ENCODE measurements around the gene FOXD1.
"Not testable (repeated sequence)": the region's sequence is repeated elsewhere in the genome, so short reads cannot be mapped to it uniquely, and the experiment has no call there.

Gene FOXD1

DNA sequence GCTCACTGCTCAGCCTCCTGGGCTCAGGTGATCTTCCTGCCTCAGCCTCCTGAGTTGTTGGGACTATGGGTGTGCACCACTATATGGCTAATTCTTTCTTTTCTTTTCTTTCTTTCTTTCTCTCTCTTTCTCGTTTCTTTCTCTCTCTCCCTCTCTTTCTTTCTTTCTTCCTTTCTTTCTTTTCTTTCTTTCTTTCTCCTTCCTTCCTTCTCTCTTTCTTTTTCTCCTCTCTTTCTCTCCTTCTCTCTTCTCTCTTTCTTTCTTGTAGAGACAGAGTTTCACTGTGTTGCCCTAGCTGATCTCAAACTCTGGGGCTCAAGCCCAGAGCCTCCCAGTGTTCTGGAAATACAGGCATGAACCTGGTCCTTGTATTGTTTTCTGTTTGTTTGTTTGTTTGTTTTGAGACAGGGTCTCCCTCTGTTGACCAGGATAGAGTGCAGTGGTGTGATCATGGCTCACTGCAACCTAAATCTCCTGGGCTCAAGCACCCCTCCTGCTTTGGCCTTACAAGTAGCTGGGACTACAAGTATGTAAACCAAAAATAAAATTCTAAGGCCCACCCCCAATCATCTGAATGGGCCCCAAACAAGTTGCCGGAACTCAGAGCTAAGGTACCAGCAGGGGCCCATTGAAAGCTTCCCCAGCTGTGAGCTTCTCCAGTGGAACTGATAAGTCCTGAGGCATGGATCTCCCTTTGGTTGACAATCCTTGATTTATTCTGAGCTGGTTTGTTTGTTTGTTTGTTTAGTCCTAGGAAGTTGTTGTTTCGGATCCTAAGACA lies 37.7 kb upstream of the FOXD1 start:
- H3K9me3 ChIP-seq, result no peaks in the 10 kb centered on the region
- no peaks in the 10 kb centered on the region for H3K27me3 ChIP-seq
- H3K9ac ChIP-seq, result no peak overlapping the region
- H3K4me3 ChIP-seq, result no peak overlapping the region
- H4K20me1 ChIP-seq, result no peaks in the 10 kb centered on the region
- H3K4me1 ChIP-seq, result no peaks in the 10 kb centered on the region
- H3K27ac ChIP-seq, result no peak overlapping the region
- H3K4me2 ChIP-seq, result no peak overlapping the region
- H3K36me3 ChIP-seq, result no peaks in the 10 kb centered on the region
- no peak for TF ChIP-seq Cebpa-rat (IDR thresholded peaks at IDR 0.05)

DNA sequence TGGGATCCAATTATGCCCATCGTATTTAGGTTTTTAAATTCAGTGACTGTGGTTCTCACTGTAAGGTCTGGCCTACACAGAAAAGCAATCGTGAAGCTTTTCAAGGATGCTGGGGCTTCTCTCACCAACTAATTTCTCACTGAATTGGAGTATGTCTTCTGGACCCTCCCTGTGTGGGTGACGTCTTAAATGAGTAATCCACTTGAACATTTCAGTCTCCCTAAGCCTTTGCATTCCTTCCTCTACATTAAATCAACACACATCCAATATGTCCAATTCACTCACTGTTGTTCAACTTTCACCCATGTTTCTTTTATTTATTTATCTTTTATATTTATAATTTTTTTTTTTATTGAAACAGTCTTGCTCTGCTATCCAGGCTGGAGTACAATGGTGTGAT lies 37.1 kb upstream of the FOXD1 start:
- Histone ChIP-seq H3K9me3 (no peaks in the 10 kb centered on the region), H3K4me3 (no peak overlapping the region), H3K4me2 (no peak overlapping the region), H3K27ac (no peak overlapping the region), H3K4me1 (no peaks in the 10 kb centered on the region), H3K27me3 (no peaks in the 10 kb centered on the region), H4K20me1 (no peaks in the 10 kb centered on the region), H3K36me3 (no peaks in the 10 kb centered on the region), H3K9ac (no peak overlapping the region)
- no peak for TF ChIP-seq Cebpa-rat (IDR thresholded peaks at IDR 0.05)

DNA sequence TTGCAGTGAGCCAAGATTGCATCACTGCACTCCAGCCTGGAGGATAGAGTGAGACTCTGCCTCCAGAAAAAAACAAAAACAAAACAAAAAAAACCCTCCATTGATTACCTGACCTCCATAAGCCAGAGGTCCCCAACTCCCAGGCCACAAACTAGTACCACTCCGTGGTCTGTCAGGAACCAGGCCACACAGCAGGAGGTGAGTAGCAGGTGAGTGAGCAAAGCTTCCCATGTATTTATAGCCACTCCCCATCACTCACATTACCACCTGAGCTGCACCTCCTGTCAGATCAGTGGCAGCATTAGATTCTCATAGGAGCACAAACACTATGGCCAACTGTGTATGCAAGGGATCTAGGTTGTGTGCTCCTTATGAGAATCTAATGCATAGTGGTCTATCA lies 35.9 kb upstream of the FOXD1 start:
- Histone ChIP-seq H3K27ac (no peak overlapping the region), H3K9me3 (no peaks in the 10 kb centered on the region), H3K4me2 (no peak overlapping the region), H3K36me3 (no peaks in the 10 kb centered on the region), H3K27me3 (no peaks in the 10 kb centered on the region), H3K4me3 (no peak overlapping the region), H3K4me1 (no peaks in the 10 kb centered on the region), H4K20me1 (no peaks in the 10 kb centered on the region), H3K9ac (no peak overlapping the region)
- TF ChIP-seq Cebpa-rat (IDR thresholded peaks at IDR 0.05), result no peak

GRCh38 chr5:73483676-73484075 lies 35.1 kb upstream of the FOXD1 start:
- no peak for TF ChIP-seq Cebpa-rat (IDR thresholded peaks at IDR 0.05)
- Histone ChIP-seq H3K27ac (no peak overlapping the region), H3K36me3 (no peaks in the 10 kb centered on the region), H3K9me3 (no peaks in the 10 kb centered on the region), H3K4me2 (no peak overlapping the region), H3K4me1 (no peaks in the 10 kb centered on the region), H4K20me1 (no peaks in the 10 kb centered on the region), H3K27me3 (no peaks in the 10 kb centered on the region), H3K4me3 (no peak overlapping the region), H3K9ac (no peak overlapping the region)

DNA sequence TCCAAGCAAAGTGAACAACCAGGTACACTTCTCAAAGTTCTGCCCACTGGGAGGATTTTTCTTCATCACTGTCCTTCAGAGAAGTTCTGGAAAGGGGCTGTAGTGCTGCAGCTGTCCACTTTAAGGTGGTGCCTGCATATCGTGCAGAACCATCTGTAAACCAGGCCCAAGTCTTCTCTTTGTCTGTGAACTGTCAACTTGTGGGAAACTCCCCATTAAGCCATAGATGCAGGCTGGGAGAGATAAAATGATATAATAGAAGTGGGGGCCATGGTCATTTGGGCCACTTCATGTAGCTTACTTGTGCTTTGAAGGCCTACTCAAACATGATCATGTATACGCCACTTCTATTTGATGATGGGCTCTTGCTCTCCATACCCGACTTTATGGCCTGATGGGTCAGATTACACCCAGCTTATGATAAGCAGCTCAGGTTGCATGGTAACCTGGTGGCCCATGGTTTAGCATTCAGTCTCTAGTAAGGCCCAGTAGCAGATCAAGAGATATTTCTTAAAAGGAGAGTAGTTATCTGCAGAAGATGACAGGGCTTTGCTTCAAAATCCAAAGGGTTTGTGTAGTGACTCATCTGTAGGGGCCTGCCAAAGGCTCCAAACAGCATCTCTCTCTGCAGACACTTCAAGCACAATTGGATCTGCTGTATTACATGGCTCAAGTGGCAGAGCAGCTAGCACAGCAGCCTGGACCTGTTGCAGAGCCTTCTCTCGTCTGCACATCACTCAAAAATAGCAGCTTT lies 34.0 kb upstream of the FOXD1 start:
- no peak overlapping the region for H3K4me3 ChIP-seq
- TF ChIP-seq Cebpa-rat (IDR thresholded peaks at IDR 0.05), result no peak
- no peak overlapping the region for H3K9ac ChIP-seq
- no peak overlapping the region for H3K4me2 ChIP-seq
- no peaks in the 10 kb centered on the region for H4K20me1 ChIP-seq
- no peak overlapping the region for H3K27ac ChIP-seq
- no peaks in the 10 kb centered on the region for H3K27me3 ChIP-seq
- no peaks in the 10 kb centered on the region for H3K4me1 ChIP-seq
- H3K9me3 ChIP-seq, result no peaks in the 10 kb centered on the region
- no peaks in the 10 kb centered on the region for H3K36me3 ChIP-seq

GRCh38 chr5:73480500-73480899 lies 31.9 kb upstream of the FOXD1 start:
- TF ChIP-seq Cebpa-rat (IDR thresholded peaks at IDR 0.05), result no peak
- H3K36me3 ChIP-seq, result no peaks in the 10 kb centered on the region
- no peaks in the 10 kb centered on the region for H3K27me3 ChIP-seq
- no peaks in the 10 kb centered on the region for H4K20me1 ChIP-seq
- no peaks in the 10 kb centered on the region for H3K9me3 ChIP-seq
- H3K4me3 ChIP-seq, result no peak overlapping the region
- H3K27ac ChIP-seq, result no peak overlapping the region
- H3K4me1 ChIP-seq, result no peaks in the 10 kb centered on the region
- H3K4me2 ChIP-seq, result no peak overlapping the region
- H3K9ac ChIP-seq, result no peak overlapping the region

DNA sequence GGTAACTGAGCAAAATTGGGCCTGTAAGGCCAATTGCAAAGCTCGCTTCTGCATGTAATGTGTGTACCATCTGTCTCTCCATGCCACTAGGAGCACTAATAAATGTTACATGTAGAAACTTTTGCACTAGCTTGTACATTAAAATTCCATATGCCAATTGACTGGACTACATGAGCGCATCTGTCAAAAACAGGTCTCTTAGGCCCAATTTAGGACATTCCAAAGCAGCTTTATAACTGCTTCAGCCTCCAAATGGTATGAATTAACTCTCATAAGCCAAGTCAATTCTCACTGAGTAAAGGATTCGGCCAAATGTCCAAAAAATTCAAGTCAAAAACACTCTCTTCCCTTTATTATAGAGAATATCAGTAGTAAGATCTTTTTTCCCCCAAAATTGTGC lies 23.5 kb upstream of the FOXD1 start:
- H3K27ac ChIP-seq, result no peak overlapping the region
- H3K4me2 ChIP-seq, result no peak overlapping the region
- H3K36me3 ChIP-seq, result no peaks in the 10 kb centered on the region
- H4K20me1 ChIP-seq, result no peaks in the 10 kb centered on the region
- TF ChIP-seq Cebpa-rat (IDR thresholded peaks at IDR 0.05), result no peak
- H3K27me3 ChIP-seq, result no peaks in the 10 kb centered on the region
- no peaks in the 10 kb centered on the region for H3K4me1 ChIP-seq
- H3K9ac ChIP-seq, result no peak overlapping the region
- no peaks in the 10 kb centered on the region; the same call in 1 of the 2 replicates for H3K9me3 ChIP-seq
- H3K4me3 ChIP-seq, result no peak overlapping the region

DNA sequence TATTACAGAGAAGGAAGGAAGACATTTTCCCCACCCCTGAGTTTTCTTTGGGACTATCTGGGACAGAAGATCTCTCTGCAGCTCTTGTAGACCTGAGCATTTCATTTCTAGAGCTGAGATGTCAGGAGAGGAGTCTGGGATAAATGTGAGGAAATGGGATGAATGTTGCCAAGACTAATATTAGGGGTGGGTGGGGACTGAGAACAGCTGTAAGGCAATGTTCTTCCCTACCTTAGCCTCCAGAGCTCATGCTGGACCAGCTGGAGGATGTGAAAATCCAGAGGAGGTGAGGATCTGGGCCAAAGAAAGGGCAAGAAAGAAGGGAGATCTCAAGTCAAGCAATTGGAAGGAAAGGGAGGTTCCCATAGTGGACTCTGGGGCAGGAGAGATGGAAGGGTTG lies 23.1 kb upstream of the FOXD1 start:
- Histone ChIP-seq H3K4me1 (no peaks in the 10 kb centered on the region), H3K9me3 (no peaks in the 10 kb centered on the region; the same call in 1 of the 2 replicates), H3K9ac (no peak overlapping the region), H3K4me3 (no peak overlapping the region), H4K20me1 (no peaks in the 10 kb centered on the region), H3K4me2 (no peak overlapping the region), H3K27ac (no peak overlapping the region), H3K27me3 (no peaks in the 10 kb centered on the region), H3K36me3 (no peaks in the 10 kb centered on the region)
- TF ChIP-seq Cebpa-rat (IDR thresholded peaks at IDR 0.05), result no peak

DNA sequence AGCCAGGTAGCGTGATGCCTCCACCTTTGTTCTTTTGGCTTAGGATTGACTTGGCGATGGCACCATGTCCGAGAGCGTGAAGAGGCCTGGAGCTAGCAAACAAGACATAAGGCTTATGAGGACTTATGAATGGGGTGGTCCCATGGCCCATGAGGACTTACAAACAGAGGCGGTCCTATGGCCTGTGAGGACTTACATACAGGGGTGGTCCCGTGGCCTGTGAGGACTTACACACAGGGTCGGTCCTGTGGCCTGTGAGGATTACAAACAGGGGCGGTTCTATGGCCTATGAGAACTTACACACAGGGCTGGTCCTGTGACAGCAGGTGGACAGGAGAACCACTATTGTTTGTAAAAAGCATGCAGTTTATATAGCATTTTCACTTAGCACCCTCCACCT lies 21.3 kb upstream of the FOXD1 start:
- Histone ChIP-seq H3K27me3 (no peaks in the 10 kb centered on the region), H3K4me2 (no peak overlapping the region), H3K36me3 (no peaks in the 10 kb centered on the region), H3K4me1 (no peaks in the 10 kb centered on the region), H3K27ac (no peak overlapping the region), H4K20me1 (no peaks in the 10 kb centered on the region), H3K4me3 (no peak overlapping the region), H3K9ac (no peak overlapping the region), H3K9me3 (no peaks in the 10 kb centered on the region; the same call in 1 of the 2 replicates)
- TF ChIP-seq Cebpa-rat (IDR thresholded peaks at IDR 0.05), result no peak

DNA sequence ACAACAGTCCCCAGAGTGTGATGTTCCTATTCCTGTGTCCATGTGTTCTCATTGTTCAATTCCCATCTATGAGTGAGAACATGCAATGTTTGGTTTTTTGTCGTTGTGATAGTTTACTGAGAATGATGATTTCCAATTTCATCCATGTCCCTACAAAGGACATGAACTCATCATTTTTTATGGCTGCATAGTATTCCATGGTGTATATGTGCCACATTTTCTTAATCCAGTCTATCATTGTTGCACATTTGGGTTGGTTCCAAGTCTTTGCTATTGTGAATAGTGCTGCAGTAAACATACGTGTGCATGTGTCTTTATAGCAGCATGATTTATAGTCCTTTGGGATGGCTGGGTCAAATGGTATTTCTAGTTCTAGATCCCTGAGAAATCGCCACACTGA lies 20.1 kb upstream of the FOXD1 start:
- not testable (repeated sequence) for H3K27me3 ChIP-seq, H4K20me1 ChIP-seq, H3K36me3 ChIP-seq, H3K4me2 ChIP-seq, H3K4me1 ChIP-seq, H3K9ac ChIP-seq, H3K4me3 ChIP-seq, H3K27ac ChIP-seq, H3K9me3 ChIP-seq

Measured in BLaER1 (cell line).